Measurements from ENCODE around the gene PRPH2. TPM values are rescaled to one million over a fixed set of nuclear protein-coding genes. Genes with fewer than 3 reads are reported as not detected.
A peak's percentile ranks its signal among the peaks of the same experiment; 100 is the strongest.

Gene PRPH2
- total RNA-seq, 1 experiment from 2014 or later = 1.0 TPM

DNA sequence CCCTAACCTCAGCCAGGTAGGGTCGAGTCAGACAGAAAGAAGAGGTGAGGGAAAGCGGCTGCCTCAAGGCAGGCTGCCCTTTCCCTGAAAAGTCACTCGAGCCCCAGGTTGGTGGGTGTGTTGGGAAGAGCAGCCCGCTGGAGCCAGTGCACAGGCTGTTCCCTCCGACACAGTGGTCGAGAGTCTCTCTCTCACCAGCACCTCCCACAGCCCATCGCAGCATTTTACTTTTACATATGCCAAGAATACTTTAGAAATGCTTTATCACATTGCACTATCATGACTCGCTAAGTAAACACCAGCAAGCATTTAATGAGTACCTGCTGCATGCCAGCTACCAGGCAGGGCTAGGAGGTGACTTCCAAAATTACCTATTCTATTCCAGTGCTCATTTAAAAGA, 1.7 kb downstream of the PRPH2 start:
- no peaks in the 10 kb centered on the region for H3K9me3 Mint-ChIP-seq
- TF ChIP-seq ESRRA (CRISPR knock-in tag; IDR thresholded peaks at IDR 0.05; ENCODE audit: borderline replicate concordance) = no peak
- TF ChIP-seq GRHL2 (CRISPR knock-in tag; IDR thresholded peaks at IDR 0.05; ENCODE audit: insufficient replicate concordance, severe bottlenecking) = no peak
- no peak for TF ChIP-seq TEAD1 (CRISPR knock-in tag; IDR thresholded peaks at IDR 0.05)
- TF ChIP-seq, protein P1, sequence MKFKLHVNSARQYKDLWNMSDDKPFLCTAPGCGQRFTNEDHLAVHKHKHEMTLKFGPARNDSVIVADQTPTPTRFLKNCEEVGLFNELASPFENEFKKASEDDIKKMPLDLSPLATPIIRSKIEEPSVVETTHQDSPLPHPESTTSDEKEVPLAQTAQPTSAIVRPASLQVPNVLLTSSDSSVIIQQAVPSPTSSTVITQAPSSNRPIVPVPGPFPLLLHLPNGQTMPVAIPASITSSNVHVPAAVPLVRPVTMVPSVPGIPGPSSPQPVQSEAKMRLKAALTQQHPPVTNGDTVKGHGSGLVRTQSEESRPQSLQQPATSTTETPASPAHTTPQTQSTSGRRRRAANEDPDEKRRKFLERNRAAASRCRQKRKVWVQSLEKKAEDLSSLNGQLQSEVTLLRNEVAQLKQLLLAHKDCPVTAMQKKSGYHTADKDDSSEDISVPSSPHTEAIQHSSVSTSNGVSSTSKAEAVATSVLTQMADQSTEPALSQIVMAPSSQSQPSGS (CRISPR knock-in tag; IDR thresholded peaks at IDR 0.05; ENCODE audit: borderline replicate concordance, low read depth) = no peak
- TF ChIP-seq, protein P2, sequence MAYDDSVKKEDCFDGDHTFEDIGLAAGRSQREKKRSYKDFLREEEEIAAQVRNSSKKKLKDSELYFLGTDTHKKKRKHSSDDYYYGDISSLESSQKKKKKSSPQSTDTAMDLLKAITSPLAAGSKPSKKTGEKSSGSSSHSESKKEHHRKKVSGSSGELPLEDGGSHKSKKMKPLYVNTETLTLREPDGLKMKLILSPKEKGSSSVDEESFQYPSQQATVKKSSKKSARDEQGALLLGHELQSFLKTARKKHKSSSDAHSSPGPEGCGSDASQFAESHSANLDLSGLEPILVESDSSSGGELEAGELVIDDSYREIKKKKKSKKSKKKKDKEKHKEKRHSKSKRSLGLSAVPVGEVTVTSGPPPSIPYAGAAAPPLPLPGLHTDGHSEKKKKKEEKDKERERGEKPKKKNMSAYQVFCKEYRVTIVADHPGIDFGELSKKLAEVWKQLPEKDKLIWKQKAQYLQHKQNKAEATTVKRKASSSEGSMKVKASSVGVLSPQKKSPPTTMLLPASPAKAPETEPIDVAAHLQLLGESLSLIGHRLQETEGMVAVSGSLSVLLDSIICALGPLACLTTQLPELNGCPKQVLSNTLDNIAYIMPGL (CRISPR knock-in tag; IDR thresholded peaks at IDR 0.05) = no peak
- TF ChIP-seq EMX1 (CRISPR knock-in tag; IDR thresholded peaks at IDR 0.05) = no peak
- TF ChIP-seq, protein P3, sequence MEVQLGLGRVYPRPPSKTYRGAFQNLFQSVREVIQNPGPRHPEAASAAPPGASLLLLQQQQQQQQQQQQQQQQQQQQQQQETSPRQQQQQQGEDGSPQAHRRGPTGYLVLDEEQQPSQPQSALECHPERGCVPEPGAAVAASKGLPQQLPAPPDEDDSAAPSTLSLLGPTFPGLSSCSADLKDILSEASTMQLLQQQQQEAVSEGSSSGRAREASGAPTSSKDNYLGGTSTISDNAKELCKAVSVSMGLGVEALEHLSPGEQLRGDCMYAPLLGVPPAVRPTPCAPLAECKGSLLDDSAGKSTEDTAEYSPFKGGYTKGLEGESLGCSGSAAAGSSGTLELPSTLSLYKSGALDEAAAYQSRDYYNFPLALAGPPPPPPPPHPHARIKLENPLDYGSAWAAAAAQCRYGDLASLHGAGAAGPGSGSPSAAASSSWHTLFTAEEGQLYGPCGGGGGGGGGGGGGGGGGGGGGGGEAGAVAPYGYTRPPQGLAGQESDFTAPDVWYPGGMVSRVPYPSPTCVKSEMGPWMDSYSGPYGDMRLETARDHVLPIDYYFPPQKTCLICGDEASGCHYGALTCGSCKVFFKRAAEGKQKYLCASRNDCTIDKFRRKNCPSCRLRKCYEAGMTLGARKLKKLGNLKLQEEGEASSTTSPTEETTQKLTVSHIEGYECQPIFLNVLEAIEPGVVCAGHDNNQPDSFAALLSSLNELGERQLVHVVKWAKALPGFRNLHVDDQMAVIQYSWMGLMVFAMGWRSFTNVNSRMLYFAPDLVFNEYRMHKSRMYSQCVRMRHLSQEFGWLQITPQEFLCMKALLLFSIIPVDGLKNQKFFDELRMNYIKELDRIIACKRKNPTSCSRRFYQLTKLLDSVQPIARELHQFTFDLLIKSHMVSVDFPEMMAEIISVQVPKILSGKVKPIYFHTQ (CRISPR knock-in tag; IDR thresholded peaks at IDR 0.05) = no peak
- ChIA-PET POLR2A (no interaction called here), CTCF (interaction anchor here (1.6 kb wide), 1 partner anchor 22 kb away, joined by 3 read pairs; no protein-coding TSS in a partner anchor)
- H3K27ac Mint-ChIP-seq = no peak overlapping the region
- 0 out of 2 replicates have a peak, but pooled peaks have one; percentile 51 for ATAC-seq
- no peaks in the 10 kb centered on the region for H3K4me1 Mint-ChIP-seq
- no peak overlapping the region for H3K4me3 Mint-ChIP-seq
- no peaks in the 10 kb centered on the region for H3K36me3 Mint-ChIP-seq
- DNase-seq (ENCODE audit: low spot score) = no peak
- H3K27me3 Mint-ChIP-seq (ENCODE audit: low read depth) = no peaks in the 10 kb centered on the region; the same call in 1 of the 2 replicates

DNA sequence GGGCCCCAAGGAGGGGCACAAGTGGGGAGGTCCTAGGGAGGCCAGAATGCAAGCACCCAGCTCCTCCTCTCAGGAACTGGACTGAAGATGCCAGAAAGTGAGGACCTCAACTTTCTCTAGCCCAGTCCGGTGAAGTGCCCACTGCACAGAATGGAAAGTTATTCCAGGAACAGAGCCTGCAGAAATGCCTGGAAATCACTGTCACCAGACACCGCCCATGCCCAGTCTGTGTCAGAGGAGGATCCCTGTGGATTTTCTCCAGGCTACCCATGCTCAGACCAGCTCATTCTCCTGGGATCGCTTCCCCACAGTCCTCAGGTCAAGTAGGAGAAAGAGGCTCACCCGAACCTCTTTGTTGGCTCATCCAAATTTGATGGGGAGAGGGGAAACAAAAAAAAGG, 6.5 kb downstream of the PRPH2 start:
- Mint-ChIP-seq H3K27me3 (ENCODE audit: low read depth) (peaks cover 8% of the 10 kb centered on the region), H3K4me3 (no peak overlapping the region), H3K36me3 (peaks cover 9% of the 10 kb centered on the region), H3K9me3 (peaks cover 19% of the 10 kb centered on the region), H3K4me1 (peaks cover under 1% of the 10 kb centered on the region), H3K27ac (no peak overlapping the region)
- POLR2A ChIA-PET = no interaction called here
- ATAC-seq = no peak
- CTCF ChIA-PET = interaction anchor here (0.7 to 1.1 kb wide), 2 partner anchors 10 to 54 kb away, joined by 4 to 6 read pairs; no protein-coding TSS in a partner anchor
- DNase-seq (ENCODE audit: low spot score) = no peak
- TF ChIP-seq, protein P4, sequence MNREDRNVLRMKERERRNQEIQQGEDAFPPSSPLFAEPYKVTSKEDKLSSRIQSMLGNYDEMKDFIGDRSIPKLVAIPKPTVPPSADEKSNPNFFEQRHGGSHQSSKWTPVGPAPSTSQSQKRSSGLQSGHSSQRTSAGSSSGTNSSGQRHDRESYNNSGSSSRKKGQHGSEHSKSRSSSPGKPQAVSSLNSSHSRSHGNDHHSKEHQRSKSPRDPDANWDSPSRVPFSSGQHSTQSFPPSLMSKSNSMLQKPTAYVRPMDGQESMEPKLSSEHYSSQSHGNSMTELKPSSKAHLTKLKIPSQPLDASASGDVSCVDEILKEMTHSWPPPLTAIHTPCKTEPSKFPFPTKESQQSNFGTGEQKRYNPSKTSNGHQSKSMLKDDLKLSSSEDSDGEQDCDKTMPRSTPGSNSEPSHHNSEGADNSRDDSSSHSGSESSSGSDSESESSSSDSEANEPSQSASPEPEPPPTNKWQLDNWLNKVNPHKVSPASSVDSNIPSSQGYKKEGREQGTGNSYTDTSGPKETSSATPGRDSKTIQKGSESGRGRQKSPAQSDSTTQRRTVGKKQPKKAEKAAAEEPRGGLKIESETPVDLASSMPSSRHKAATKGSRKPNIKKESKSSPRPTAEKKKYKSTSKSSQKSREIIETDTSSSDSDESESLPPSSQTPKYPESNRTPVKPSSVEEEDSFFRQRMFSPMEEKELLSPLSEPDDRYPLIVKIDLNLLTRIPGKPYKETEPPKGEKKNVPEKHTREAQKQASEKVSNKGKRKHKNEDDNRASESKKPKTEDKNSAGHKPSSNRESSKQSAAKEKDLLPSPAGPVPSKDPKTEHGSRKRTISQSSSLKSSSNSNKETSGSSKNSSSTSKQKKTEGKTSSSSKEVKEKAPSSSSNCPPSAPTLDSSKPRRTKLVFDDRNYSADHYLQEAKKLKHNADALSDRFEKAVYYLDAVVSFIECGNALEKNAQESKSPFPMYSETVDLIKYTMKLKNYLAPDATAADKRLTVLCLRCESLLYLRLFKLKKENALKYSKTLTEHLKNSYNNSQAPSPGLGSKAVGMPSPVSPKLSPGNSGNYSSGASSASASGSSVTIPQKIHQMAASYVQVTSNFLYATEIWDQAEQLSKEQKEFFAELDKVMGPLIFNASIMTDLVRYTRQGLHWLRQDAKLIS (CRISPR knock-in tag; IDR thresholded peaks at IDR 0.05; ENCODE audit: borderline replicate concordance) = no peak
- TF ChIP-seq, protein P5, sequence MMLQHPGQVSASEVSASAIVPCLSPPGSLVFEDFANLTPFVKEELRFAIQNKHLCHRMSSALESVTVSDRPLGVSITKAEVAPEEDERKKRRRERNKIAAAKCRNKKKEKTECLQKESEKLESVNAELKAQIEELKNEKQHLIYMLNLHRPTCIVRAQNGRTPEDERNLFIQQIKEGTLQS (CRISPR knock-in tag; conservative IDR thresholded peaks at IDR 0.05) = no peak
- TF ChIP-seq RELA (CRISPR knock-in tag; IDR thresholded peaks at IDR 0.05; ENCODE audit: borderline replicate concordance) = no peak
- TF ChIP-seq NR3C1 (CRISPR knock-in tag; conservative IDR thresholded peaks at IDR 0.05; ENCODE audit: low read depth) = no peak
- TF ChIP-seq ZNF121 (CRISPR knock-in tag; IDR thresholded peaks at IDR 0.05) = no peak
- TF ChIP-seq, protein P6, sequence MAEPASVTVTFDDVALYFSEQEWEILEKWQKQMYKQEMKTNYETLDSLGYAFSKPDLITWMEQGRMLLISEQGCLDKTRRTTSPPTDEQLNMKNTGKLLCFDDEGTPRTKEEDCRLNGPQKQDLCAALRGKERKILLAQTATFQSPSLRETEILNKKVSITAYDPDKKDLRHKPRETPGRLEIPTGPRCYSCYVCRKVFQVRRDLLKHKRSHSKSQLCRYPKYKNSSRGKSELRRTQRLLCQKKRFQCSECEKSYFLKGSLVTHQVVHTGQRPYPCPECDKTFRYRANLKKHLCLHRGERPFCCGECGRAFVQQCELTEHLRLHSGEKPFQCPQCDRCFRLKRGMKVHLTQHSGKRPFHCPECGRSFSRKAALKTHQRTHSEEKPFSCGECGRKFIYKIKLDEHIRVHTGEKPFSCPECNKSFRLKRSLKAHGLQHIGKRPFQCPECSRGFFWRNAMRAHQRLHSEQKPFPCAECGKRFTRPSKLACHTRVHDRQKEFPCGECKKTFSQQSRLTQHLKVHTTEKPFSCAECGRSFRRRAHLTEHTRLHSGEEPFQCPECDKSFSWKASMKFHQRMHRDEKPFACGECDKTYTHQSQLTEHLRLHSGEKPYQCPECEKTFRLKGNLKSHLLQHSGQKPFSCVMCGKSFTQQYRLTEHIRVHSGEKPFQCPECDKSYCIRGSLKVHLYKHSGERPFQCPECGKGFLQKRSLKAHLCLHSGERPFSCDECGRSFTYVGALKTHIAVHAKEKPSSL (CRISPR knock-in tag; conservative IDR thresholded peaks at IDR 0.05) = no peak
- no peak for TF ChIP-seq JAZF1 (CRISPR knock-in tag; IDR thresholded peaks at IDR 0.05)
- TF ChIP-seq, protein P7, sequence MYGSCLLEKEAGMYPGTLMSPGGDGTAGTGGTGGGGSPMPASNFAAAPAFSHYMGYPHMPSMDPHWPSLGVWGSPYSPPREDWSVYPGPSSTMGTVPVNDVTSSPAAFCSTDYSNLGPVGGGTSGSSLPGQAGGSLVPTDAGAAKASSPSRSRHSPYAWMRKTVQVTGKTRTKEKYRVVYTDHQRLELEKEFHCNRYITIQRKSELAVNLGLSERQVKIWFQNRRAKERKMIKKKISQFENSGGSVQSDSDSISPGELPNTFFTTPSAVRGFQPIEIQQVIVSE (CRISPR knock-in tag; IDR thresholded peaks at IDR 0.05; ENCODE audit: borderline replicate concordance) = no peak
- no peak for TF ChIP-seq ESRRA (CRISPR knock-in tag; IDR thresholded peaks at IDR 0.05; ENCODE audit: borderline replicate concordance)
- no peak for TF ChIP-seq MYBL2 (CRISPR knock-in tag; IDR thresholded peaks at IDR 0.05)
- TF ChIP-seq, protein P8, sequence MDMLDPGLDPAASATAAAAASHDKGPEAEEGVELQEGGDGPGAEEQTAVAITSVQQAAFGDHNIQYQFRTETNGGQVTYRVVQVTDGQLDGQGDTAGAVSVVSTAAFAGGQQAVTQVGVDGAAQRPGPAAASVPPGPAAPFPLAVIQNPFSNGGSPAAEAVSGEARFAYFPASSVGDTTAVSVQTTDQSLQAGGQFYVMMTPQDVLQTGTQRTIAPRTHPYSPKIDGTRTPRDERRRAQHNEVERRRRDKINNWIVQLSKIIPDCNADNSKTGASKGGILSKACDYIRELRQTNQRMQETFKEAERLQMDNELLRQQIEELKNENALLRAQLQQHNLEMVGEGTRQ (CRISPR knock-in tag; IDR thresholded peaks at IDR 0.05) = no peak
- TF ChIP-seq, protein P1 (CRISPR knock-in tag; IDR thresholded peaks at IDR 0.05; ENCODE audit: borderline replicate concordance, low read depth) = no peak
- no peak for TF ChIP-seq NR2C2 (CRISPR knock-in tag; IDR thresholded peaks at IDR 0.05)
